ENCODE results near the gene ZNF133. TPM values are rescaled to one million over a fixed set of nuclear protein-coding genes. Genes with fewer than 3 reads are reported as not detected.

Gene ZNF133
- total and polyA plus RNA-seq, 2 donors (not counting 3 experiments of a cell fraction or from before 2014, with no cell fraction given), result 11.1 to 13.8 TPM

GRCh38 chr20:18256440-18257090 is 31.8 kb upstream of the ZNF133 start:
- Histone ChIP-seq H2AFZ (ENCODE audit: low read depth, low read length) (no peak overlapping the region), H3K9ac (replicated peaks; ENCODE audit: extremely low read depth, insufficient read depth, low read length) (no peak overlapping the region), H3K9me3 (replicated peaks; ENCODE audit: control insufficient read depth, insufficient read depth, low read length) (no peaks in the 10 kb centered on the region), H3K4me2 (ENCODE audit: insufficient read depth, low read length) (no peak overlapping the region), H3K36me3 (ENCODE audit: control insufficient read depth in 2 of 2, extremely low read depth in 1 of 2, insufficient read depth in 2 of 2, low read length in 2 of 2) (no peaks in the 10 kb centered on the region), H4K20me1 (replicated peaks; ENCODE audit: control insufficient read depth, extremely low read depth, insufficient read depth, low read length) (no peaks in the 10 kb centered on the region), H3K27ac (ENCODE audit: insufficient read depth, low read depth, low read length) (no peak overlapping the region), H3K27me3 (ENCODE audit: control insufficient read depth in 2 of 2, insufficient read depth in 2 of 2, low read length in 2 of 2) (peaks cover 0 to 3% of the 10 kb centered on the region in 2 experiments), H3K4me1 (ENCODE audit: control insufficient read depth, extremely low read depth, insufficient read depth, low read length) (no peaks in the 10 kb centered on the region), H3K79me2 (ENCODE audit: control insufficient read depth, insufficient read depth, low read length) (no peaks in the 10 kb centered on the region), H3K4me3 (replicated peaks in 1 of 3; ENCODE audit: insufficient read depth in 1 of 3, low read depth in 1 of 3, low read length in 3 of 3) (no peak overlapping the region), H3K9me1 (replicated peaks; ENCODE audit: control insufficient read depth, extremely low read depth, insufficient read depth, low read length) (no peaks in the 10 kb centered on the region)
- dilution Hi-C loops (cut with MboI; ENCODE audit: extremely low pct_ligation_motif_present, low sequenced_read_pairs), result no loop called here
- DNase-seq (ENCODE audit: low read depth, low spot score) (no peak), FAIRE-seq (no peak)
- ChIA-PET CTCF (no interaction called here), POLR2A (interaction anchor here (0.6 kb wide), 1 partner anchor 177 kb away, joined by 9 read pairs; no protein-coding TSS in a partner anchor)
- intact Hi-C loops (cut with micrococcal nuclease), result no loop called here
- no TSS peak for BruUV-seq (replicated peaks)
- TF ChIP-seq FOS (IDR thresholded peaks at IDR 0.05; ENCODE audit: borderline replicate concordance, insufficient read depth, low read length), result no peak
- no peak for TF ChIP-seq JUN (IDR thresholded peaks at IDR 0.05; ENCODE audit: borderline replicate concordance, insufficient read depth, insufficient read length, low read depth)
- no peak for TF ChIP-seq GATA2 (IDR thresholded peaks at IDR 0.05; ENCODE audit: insufficient read depth, insufficient read length, low read depth, low read length)
- TF ChIP-seq MAX (IDR thresholded peaks at IDR 0.05; ENCODE audit: insufficient read depth, insufficient read length), result no peak
- TF ChIP-seq POLR2AphosphoS5 (IDR thresholded peaks at IDR 0.05; ENCODE audit: insufficient read depth, low read depth, low read length), result no peak
- no peak for TF ChIP-seq MYC (IDR thresholded peaks at IDR 0.05; ENCODE audit: low read depth, low read length)
- no peak for TF ChIP-seq POLR2A (IDR thresholded peaks at IDR 0.05; ENCODE audit: low read depth, low read length)
- no peak for TF ChIP-seq CTCF (IDR thresholded peaks at IDR 0.05; ENCODE audit: extremely low read depth in 1 of 2, insufficient read depth in 1 of 2, low read depth in 1 of 2, low read length in 2 of 2)
- TF ChIP-seq EZH2 (IDR thresholded peaks at IDR 0.05; ENCODE audit: borderline replicate concordance, low read depth, low read length, severe bottlenecking), result no peak

Data from endothelial cell of umbilical vein (primary cell).